H9 (cell line): ENCODE results near the gene ALDH9A1. TPM values are rescaled to one million over a fixed set of nuclear protein-coding genes. Genes with fewer than 3 reads are reported as not detected.

ENCODE experiments used
- DNase-seq: peaks from one replicate; pipeline ENCODE4 v3.0.0-alpha.2; 2017
- H2AFZ ChIP-seq: one replicate; pipeline ENCODE4 v1.6.1; 2013; ENCODE audit warnings: mild to moderate bottlenecking, low read length, control low read depth, moderate library complexity
- H2AK5ac ChIP-seq: 2 replicates; pipeline ENCODE4 v1.6.1; 2013; ENCODE audit warnings: low read length, control low read depth, mixed read lengths; ENCODE audit not compliant: insufficient read length
- H2BK120ac ChIP-seq: one replicate; pipeline ENCODE4 v1.6.1; 2013; ENCODE audit warnings: low read depth, mild to moderate bottlenecking, low read length, control low read depth, inconsistent platforms; ENCODE audit not compliant: poor library complexity, severe bottlenecking
- H2BK12ac ChIP-seq: 2 replicates; pipeline ENCODE4 v1.6.1; 2013; ENCODE audit warnings: low read length, control low read depth, mixed read lengths, low read depth; ENCODE audit not compliant: insufficient read length
- H2BK15ac ChIP-seq: 2 replicates; pipeline ENCODE4 v1.6.1; 2013; ENCODE audit warnings: low read depth, low read length, control low read depth
- H2BK20ac ChIP-seq: one replicate; pipeline ENCODE4 v1.6.1; 2013; ENCODE audit warnings: low read depth, mild to moderate bottlenecking, low read length, control low read depth, inconsistent platforms; ENCODE audit not compliant: poor library complexity, severe bottlenecking
- H2BK5ac ChIP-seq: 2 replicates; pipeline ENCODE4 v1.6.1; 2013; ENCODE audit warnings: low read length, control low read depth, mixed read lengths; ENCODE audit not compliant: insufficient read length
- H3K14ac ChIP-seq: 2 replicates; pipeline ENCODE4 v1.6.1; 2013; ENCODE audit warnings: low read length, control low read depth; ENCODE audit not compliant: insufficient read depth
- H3K18ac ChIP-seq: 2 replicates; pipeline ENCODE4 v1.6.1; 2013; ENCODE audit warnings: low read depth, mild to moderate bottlenecking, mixed read lengths, low read length, control low read depth; ENCODE audit not compliant: insufficient read length
- H3K23ac ChIP-seq: 2 replicates; pipeline ENCODE4 v1.6.1; 2013; ENCODE audit warnings: low read length, control low read depth, mixed read lengths, low read depth; ENCODE audit not compliant: insufficient read length
- H3K23me2 ChIP-seq: 2 replicates; pipeline ENCODE4 v1.6.1; 2013; ENCODE audit warnings: low read depth, mild to moderate bottlenecking, mixed read lengths, low read length, control low read depth; ENCODE audit not compliant: insufficient read length, poor library complexity, severe bottlenecking
- H3K27ac ChIP-seq: 2 replicates; pipeline ENCODE4 v1.5.1; 2013; ENCODE audit warnings: low read length, control low read depth, mixed read lengths, low read depth; ENCODE audit not compliant: insufficient read length
- H3K27me3 ChIP-seq: 2 replicates; pipeline ENCODE4 v1.6.1; 2013; ENCODE audit warnings: low read length, control low read depth, inconsistent platforms; ENCODE audit not compliant: insufficient read depth
- H3K4ac ChIP-seq: 2 replicates; pipeline ENCODE4 v1.6.1; 2013; ENCODE audit warnings: low read depth, mild to moderate bottlenecking, control low read depth, inconsistent platforms, low read length, moderate library complexity
- H3K4me1 ChIP-seq: 2 replicates; pipeline ENCODE4 v1.6.1; 2013; ENCODE audit warnings: low read length, control low read depth, inconsistent platforms; ENCODE audit not compliant: insufficient read depth
- H3K4me2 ChIP-seq: 2 replicates; pipeline ENCODE4 v1.6.1; 2013; ENCODE audit warnings: low read length, control low read depth, mixed read lengths; ENCODE audit not compliant: insufficient read length, insufficient read depth
- H3K56ac ChIP-seq: 2 replicates; pipeline ENCODE4 v1.6.1; 2013; ENCODE audit warnings: low read depth, mild to moderate bottlenecking, mixed read lengths, low read length, control low read depth; ENCODE audit not compliant: insufficient read length
- H3K79me1 ChIP-seq: 2 replicates; pipeline ENCODE4 v1.6.1; 2013; ENCODE audit warnings: low read depth, mild to moderate bottlenecking, moderate library complexity, low read length, control low read depth, inconsistent platforms; ENCODE audit not compliant: insufficient read depth, poor library complexity, severe bottlenecking
- H3K79me2 ChIP-seq: 2 replicates; pipeline ENCODE4 v1.6.1; 2013; ENCODE audit warnings: low read length, control low read depth, inconsistent platforms; ENCODE audit not compliant: insufficient read depth
- H3K9ac ChIP-seq: 2 replicates; pipeline ENCODE4 v1.6.1; 2013; ENCODE audit warnings: low read length, control low read depth, mixed read lengths; ENCODE audit not compliant: insufficient read length; ENCODE audit errors: extremely low read depth
- H3K9me3 ChIP-seq: one replicate; pipeline ENCODE4 v1.6.1; 2013; ENCODE audit warnings: low read depth, low read length, inconsistent platforms; ENCODE audit not compliant: control insufficient read depth
- H3T11ph ChIP-seq: one replicate; pipeline ENCODE4 v1.6.1; 2013; ENCODE audit warnings: mild to moderate bottlenecking, low read length, control low read depth, inconsistent platforms
- H4K20me1 ChIP-seq: one replicate; pipeline ENCODE4 v1.6.1; 2013; ENCODE audit not compliant: control insufficient read depth, insufficient read length, insufficient read depth
- H4K5ac ChIP-seq: 2 replicates; pipeline ENCODE4 v1.6.1; 2013; ENCODE audit warnings: low read depth, mild to moderate bottlenecking, mixed read lengths, low read length, control low read depth; ENCODE audit not compliant: insufficient read length
- H4K8ac ChIP-seq: replicated peaks from 2 replicates; pipeline ENCODE4 v1.6.1; 2013; ENCODE audit warnings: low read length, control low read depth, mixed read lengths, low read depth; ENCODE audit not compliant: insufficient read length
- H4K91ac ChIP-seq: 2 replicates; pipeline ENCODE4 v1.6.1; 2013; ENCODE audit warnings: low read depth, mild to moderate bottlenecking, moderate library complexity, mixed read lengths, low read length, control low read depth; ENCODE audit not compliant: insufficient read length
- H3K27ac Mint-ChIP-seq, 3 experiments: 2 replicates in 2 of 3; 3 replicates in 1 of 3; pipeline ENCODE4 v1.8.0; 2020 to 2021; ENCODE audit warnings: mixed read lengths in 3 of 3, mild to moderate bottlenecking in 1 of 3, moderate library complexity in 1 of 3
- H3K27me3 Mint-ChIP-seq: 2 replicates; pipeline ENCODE4 v1.8.0; 2021; ENCODE audit warnings: low read depth, mild to moderate bottlenecking, moderate library complexity, mixed read lengths
- H3K36me3 Mint-ChIP-seq, 3 experiments: 2 replicates in 2 of 3; 3 replicates in 1 of 3; pipeline ENCODE4 v1.8.0; 2020 to 2021; ENCODE audit warnings: low read depth in 3 of 3, mixed read lengths in 3 of 3; ENCODE audit not compliant: insufficient read depth in 1 of 3
- H3K4me1 Mint-ChIP-seq, 2 experiments: 2 replicates each; pipeline ENCODE4 v1.8.0; 2020; ENCODE audit warnings: mixed read lengths in 2 of 2
- H3K4me3 Mint-ChIP-seq, 2 experiments: 2 replicates in 1 of 2; 3 replicates in 1 of 2; pipeline ENCODE4 v1.8.0; 2020 to 2021; ENCODE audit warnings: mild to moderate bottlenecking in 2 of 2, mixed read lengths in 2 of 2, moderate library complexity in 1 of 2
- H3K9me3 Mint-ChIP-seq, 2 experiments: 2 replicates in 1 of 2; 3 replicates in 1 of 2; pipeline ENCODE4 v1.8.0; 2020; ENCODE audit warnings: mild to moderate bottlenecking in 2 of 2, mixed read lengths in 2 of 2, moderate library complexity in 1 of 2
- WGBS: extraction: QIAGEN DNeasy Blood & Tissue Kit; methylation state at CpG from one replicate; pipeline ENCODE4 v1.1.7; 2013; ENCODE audit warnings: missing lambda C conversion rate, low lambda C conversion rate, mixed read lengths; ENCODE audit not compliant: insufficient read length; ENCODE audit errors: extremely low coverage; 5-methylcytosine and 5-hydroxymethylcytosine counted together
- total RNA-seq: library from RNA; stranded (reverse); gene quantifications from 2 replicates; pipeline ENCODE4 v1.2.1, GENCODE V29; 2021
- TF ChIP-seq, protein P1 (sequence below): fragments of 200-600 bp; sonication (generic); conservative IDR thresholded peaks from 3 replicates; pipeline ENCODE4 v1.8.0; 2021; ENCODE audit warnings: antibody characterized with exemption, mild to moderate bottlenecking

Gene ALDH9A1
- total RNA-seq, 1 experiment from 2014 or later, result 55.0 TPM

DNA sequence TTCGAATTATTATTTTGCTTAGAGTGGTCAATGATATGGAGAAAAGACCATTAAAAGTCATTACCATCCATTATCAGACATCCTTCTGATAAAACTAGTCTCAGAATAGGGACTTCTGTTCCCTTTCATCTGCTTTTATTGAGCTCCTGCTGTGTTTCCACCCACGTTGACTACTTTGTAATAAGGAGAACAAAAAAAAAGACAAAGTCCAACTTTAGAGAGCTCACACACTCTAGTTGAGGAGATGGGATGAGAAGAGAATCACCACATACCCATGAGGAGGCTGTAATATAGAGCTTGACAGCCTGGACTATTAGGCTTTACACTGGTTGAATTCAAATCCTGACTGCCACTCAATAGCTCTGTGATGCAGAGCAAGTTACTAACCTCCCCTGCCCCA lies 27.8 kb upstream of the ALDH9A1 start:
- H2BK120ac ChIP-seq, result no peak overlapping the region

More for the DNA sequence above, 27.8 kb upstream of the ALDH9A1 start:
- Histone ChIP-seq H2BK5ac (no peak overlapping the region), H3K4me1 (no peaks in the 10 kb centered on the region), H3K9me3 (no peaks in the 10 kb centered on the region), H2BK20ac (no peak overlapping the region), H3K23me2 (no peaks in the 10 kb centered on the region), H2AK5ac (no peak overlapping the region), H3K56ac (no peak overlapping the region), H3K27ac (no peak overlapping the region), H2BK12ac (no peak overlapping the region), H3K27me3 (no peaks in the 10 kb centered on the region), H4K5ac (no peak overlapping the region), H4K8ac (no peak overlapping the region), H4K91ac (no peak overlapping the region), H3K79me2 (no peaks in the 10 kb centered on the region), H2BK15ac (no peak overlapping the region), H3K9ac (no peak overlapping the region), H3K4ac (no peak overlapping the region), H2AFZ (no peak overlapping the region), H3K14ac (no peak overlapping the region), H3K23ac (no peak overlapping the region), H4K20me1 (no peaks in the 10 kb centered on the region), H3K4me2 (no peak overlapping the region), H3K79me1 (no peaks in the 10 kb centered on the region), H3K18ac (no peak overlapping the region), H3T11ph (no peak overlapping the region)
- DNase-seq, result no peak
- Mint-ChIP-seq H3K36me3 (peaks cover 0 to 8% (median 4%) of the 10 kb centered on the region in 3 experiments; a peak in 4 of 7 replicates), H3K27me3 (no peaks in the 10 kb centered on the region), H3K9me3 (no peaks in the 10 kb centered on the region), H3K4me3 (no peak overlapping the region), H3K4me1 (no peaks in the 10 kb centered on the region), H3K27ac (no peak overlapping the region)
- WGBS, result no CpG with 5 or more reads among the region's 2 CpGs
- TF ChIP-seq, protein P1, sequence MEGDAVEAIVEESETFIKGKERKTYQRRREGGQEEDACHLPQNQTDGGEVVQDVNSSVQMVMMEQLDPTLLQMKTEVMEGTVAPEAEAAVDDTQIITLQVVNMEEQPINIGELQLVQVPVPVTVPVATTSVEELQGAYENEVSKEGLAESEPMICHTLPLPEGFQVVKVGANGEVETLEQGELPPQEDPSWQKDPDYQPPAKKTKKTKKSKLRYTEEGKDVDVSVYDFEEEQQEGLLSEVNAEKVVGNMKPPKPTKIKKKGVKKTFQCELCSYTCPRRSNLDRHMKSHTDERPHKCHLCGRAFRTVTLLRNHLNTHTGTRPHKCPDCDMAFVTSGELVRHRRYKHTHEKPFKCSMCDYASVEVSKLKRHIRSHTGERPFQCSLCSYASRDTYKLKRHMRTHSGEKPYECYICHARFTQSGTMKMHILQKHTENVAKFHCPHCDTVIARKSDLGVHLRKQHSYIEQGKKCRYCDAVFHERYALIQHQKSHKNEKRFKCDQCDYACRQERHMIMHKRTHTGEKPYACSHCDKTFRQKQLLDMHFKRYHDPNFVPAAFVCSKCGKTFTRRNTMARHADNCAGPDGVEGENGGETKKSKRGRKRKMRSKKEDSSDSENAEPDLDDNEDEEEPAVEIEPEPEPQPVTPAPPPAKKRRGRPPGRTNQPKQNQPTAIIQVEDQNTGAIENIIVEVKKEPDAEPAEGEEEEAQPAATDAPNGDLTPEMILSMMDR, result no peak
